Stimulated activated CD4-positive, alpha-beta T cell treated with anti-CD3 and anti-CD28 coated beads, Interleukin-4, amount 100 ng/mL, for 48 hours (primary cell): ENCODE measurements around the gene NIN.

Experiments used
- DNase-seq, 2 donors: peaks; one replicate each; pipeline ENCODE4 v3.0.0-alpha.2; 2020; ENCODE audit warnings: low read depth in 2 of 2

Gene NIN

DNA sequence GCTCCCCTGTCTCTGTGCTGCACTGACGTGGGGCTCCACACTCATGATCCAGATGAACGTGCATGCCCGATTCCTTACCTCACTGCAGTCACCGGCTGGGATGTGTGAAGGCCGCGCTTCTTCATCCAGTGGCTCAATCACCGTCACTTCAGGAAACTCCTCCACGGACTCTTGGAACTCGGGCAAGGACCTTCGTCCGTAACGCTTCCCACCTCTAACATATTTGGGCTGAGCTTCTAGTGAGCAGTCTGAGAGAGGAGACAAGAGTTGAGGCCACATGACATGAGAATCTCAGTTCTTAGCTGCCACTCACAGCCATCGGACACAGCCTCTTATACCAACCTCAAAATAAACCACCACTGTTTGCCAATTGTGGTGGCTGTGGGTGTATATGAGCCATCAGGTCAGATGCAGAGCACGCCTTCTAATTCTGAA is 38.3 kb downstream of the NIN start:
- DNase-seq, result no peak

DNA sequence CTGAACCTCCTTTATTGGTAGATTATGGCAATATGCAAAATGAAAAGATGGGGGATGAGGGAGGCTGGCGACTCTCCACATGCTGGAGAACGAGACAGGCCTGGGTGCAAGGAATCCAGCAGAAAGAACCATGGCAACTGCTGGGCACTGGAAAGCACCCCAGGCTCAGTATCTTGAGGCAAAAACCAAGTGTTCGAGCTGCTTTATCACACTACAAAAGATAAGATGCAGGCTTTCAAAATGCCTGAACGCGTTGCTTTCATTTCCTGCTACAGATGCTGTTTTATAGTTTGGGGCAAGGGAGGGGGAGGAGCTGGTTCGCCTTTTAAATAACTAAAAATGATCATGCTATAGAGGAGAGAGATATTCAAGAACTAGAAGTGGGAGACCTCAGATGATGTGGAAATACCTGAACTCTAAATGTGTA is 38.9 kb downstream of the NIN start:
- DNase-seq, result no peak

DNA sequence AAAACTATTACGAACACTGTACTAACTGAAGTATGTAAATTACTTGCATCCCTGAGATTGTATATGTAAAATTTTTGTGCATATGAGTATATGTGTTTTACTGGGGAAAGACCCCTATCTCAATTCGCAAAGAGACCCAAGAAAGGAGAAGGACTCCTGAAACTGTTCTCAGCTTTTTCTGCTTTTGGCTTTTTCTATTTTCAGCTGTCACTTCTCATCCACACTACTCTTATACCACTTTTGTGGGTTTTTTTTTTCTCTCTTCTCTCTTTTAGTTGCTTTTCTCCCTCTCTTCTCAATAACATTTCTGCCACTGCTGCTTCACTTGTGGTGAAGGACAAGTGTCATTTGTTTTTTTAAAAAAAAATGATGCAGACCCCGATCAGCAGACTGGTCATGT is 39.8 kb downstream of the NIN start:
- no peak for DNase-seq

GRCh38 chr14:50790589-50790988 is 40.4 kb downstream of the NIN start:
- DNase-seq, result no peak

DNA sequence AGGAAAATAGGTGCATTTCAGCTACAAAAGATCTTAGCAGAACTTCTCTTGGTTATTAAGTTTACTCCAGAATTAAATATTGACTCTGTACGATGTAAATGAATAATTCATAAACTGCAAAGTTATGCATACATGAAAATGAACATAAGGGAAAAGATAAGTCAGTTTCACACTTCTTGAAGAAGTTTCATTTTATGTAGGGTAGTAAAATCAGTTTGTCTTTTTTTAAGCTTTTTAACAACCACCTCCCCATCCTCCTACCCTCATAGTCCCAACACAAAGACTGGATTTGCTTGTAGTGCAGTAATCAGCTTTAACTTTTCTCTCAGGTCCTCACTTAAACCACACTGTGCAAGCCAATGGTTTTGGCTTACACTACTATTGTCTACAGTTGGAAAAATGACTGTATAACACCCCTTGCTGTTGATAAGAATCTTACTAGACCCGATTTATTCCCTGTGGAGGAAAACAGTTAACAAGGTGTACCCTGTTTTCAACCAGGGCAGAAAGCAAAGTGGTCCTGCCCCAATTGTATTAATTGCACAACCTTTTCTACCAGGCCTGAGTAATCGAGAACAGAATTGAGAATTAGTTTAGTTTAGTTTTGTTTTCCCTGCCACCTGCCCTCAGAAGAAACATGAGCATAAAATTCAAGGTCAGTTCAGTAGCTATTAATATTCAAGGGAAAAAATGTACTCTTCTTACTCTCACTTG is 44.1 kb downstream of the NIN start:
- DNase-seq, result no peak

- DNase-seq, result no peak
These were observed 45.4 kb downstream of the NIN start for GRCh38 chr14:50785457-50786063.

- DNase-seq, result no peak
These were observed 46.1 kb downstream of the NIN start for GRCh38 chr14:50784683-50785456.

- no peak for DNase-seq
These were observed 47.4 kb downstream of the NIN start for GRCh38 chr14:50783563-50783962.

DNA sequence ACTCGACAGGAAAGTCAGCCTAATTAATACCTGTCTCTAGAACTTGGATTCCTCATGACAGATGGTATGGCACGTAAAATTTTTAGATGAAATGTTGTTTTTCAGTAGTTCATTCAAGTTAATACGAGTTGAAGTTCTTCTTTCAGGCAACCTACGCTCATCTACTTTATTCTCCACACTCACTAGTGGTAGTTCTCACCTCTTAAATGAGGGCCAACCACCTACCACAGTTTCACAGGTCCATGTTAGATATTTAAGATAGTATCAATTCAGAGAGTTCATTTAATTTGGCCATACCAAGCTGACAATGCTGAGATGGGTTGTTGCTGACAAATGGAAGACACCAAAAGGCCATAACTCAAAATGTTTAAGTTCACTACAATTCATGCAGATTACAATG is 50.6 kb downstream of the NIN start:
- no peak for DNase-seq

DNA sequence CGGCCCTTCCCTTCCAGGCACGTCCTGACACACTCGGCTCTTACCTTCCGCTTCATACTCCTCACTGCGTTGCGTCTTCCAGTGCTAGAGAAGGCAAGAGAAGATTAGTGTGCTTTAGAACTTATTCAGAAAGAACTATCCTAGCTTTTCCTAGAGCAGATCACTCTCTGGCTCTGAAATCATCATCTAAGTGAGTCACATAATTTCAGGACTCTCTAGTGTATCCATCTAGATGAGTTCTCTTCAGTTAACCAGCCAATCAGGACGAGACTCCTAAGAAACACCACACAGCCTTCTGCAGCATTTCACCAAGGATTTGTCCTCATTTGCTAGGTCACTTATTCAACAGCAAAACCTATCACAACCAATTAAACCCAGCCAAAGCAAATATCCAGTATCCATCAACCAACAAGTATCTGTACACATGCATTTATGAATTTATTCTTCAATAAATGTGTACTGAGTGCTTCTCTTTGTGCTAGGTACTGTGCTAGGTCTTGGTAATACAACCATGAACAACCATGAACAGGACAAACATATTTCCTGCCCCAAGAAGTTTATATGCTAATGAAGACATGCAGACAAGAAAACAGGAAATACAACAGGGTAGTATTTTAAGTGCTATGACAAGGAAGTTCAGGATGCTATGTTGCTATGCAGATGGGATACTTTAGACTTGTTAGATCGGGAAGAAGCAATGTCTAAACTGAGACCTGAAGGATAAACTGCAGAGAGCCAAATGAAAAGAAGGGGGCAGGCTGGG is 52.1 kb downstream of the NIN start:
- no peak for DNase-seq

GRCh38 chr14:50776522-50776921 is 54.4 kb downstream of the NIN start:
- no peak for DNase-seq

DNA sequence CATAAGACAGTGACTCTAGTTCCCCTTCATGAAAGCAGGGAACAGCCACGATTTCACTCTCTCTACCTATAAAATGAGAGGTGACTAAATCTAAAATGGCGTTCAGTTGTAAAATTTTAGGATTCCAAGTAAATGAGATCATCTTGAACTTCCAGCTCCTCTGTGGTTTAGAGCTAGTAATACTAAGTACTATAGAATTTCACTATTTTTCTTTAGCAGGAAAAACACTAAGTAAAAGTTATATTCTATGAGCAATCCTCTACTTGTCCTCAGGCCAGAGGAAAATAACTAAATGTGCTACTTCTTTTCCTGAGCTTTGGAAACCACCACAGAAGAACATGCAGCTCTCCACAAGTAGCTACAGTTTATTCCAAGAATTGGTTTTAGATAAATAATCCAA is 55.6 kb downstream of the NIN start:
- no peak for DNase-seq

DNA sequence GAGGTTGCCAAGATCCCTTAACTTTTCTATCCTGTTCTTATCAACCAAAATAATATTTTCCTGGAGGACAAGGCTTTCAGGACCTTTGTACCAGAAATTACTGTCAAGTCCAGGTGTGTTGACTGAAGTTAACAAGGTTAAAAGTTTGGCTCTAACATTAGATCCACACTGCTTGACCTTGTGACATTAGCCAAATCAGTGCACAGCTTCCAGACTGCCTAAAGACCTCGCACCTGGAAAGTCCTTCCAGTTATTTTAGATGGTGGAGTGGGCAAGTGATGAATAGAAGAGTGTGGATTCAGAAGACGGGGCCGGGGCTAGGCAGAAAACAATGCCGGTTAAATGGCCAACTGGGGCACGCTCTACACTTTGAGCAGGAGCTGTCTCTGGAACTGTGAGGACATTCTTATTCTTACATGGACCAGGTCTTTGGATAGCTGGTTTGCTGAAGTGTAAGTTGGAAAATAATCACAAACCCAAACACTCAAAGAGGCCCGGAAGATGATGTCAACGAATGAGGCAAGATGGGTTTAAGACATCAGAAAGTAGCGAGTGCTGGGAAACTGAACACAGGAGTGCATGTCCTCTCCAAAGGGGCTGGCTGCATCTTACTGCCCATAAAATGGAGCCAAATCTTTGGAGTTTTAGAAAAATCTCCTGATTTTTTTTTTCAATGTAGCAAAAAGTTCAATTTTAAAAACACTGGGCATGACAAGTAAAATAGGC is 56.3 kb downstream of the NIN start:
- DNase-seq, result no peak

GRCh38 chr14:50773632-50774541 is 57.1 kb downstream of the NIN start:
- peak; percentile 15 to 45 for DNase-seq

- DNase-seq, result no peak
These were observed 58.5 kb downstream of the NIN start for GRCh38 chr14:50772412-50772811.

GRCh38 chr14:50770586-50770985 is 60.4 kb downstream of the NIN start:
- no peak for DNase-seq

GRCh38 chr14:50769863-50770500 is 61.0 kb downstream of the NIN start:
- DNase-seq, result no peak

- no peak for DNase-seq
These were observed 62.3 kb downstream of the NIN start for GRCh38 chr14:50768680-50769079.

- DNase-seq, result no peak
These were observed 64.5 kb downstream of the NIN start for GRCh38 chr14:50766338-50766886.
